ENCODE data around the gene LCAT.

The LCAT gene

DNA sequence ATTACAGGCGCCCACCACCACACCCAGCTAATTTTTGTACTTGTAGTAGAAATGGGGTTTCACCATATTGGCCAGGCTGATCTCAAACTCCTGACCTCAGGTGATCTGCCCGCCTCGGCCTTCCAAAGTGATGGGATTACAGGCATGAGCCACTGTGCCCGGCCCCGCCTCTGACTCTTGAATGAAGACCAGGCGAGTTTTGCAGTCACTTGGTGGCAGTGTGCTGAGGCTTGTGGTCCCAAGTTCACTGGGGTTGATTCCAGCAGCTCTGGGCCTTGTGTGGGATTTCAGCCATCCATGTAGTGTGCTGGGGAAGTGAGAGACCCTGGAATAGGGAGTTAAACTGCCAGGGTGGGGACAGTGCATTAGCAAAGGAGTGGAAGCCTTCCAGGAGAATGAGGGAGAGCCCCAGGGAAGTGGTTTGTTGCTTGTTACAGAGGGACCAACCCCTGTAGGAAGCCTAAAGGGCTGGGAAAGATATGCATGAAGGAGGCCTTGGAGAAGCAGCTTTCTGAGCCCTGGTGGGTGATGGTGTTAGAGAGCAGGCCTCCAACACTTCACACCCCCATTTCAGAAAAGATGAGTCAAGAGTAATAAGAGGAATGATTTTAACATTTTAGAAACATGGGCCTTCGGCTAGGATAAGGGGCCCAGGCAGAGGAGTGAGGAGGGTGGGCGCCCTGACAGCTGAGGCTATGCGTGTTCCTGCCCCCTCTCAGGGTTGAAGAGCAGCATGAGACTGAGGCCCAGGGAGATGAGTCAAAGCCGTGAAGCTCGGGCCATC lies 36.3 kb downstream of the LCAT start:
- no peak for DNase-seq (ENCODE audit: low read depth)
- TF ChIP-seq, protein P1, sequence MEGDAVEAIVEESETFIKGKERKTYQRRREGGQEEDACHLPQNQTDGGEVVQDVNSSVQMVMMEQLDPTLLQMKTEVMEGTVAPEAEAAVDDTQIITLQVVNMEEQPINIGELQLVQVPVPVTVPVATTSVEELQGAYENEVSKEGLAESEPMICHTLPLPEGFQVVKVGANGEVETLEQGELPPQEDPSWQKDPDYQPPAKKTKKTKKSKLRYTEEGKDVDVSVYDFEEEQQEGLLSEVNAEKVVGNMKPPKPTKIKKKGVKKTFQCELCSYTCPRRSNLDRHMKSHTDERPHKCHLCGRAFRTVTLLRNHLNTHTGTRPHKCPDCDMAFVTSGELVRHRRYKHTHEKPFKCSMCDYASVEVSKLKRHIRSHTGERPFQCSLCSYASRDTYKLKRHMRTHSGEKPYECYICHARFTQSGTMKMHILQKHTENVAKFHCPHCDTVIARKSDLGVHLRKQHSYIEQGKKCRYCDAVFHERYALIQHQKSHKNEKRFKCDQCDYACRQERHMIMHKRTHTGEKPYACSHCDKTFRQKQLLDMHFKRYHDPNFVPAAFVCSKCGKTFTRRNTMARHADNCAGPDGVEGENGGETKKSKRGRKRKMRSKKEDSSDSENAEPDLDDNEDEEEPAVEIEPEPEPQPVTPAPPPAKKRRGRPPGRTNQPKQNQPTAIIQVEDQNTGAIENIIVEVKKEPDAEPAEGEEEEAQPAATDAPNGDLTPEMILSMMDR (IDR thresholded peaks at IDR 0.05; ENCODE audit: insufficient read depth, low read depth, low read length, missing control alignments): no peak
- H3K4me3 ChIP-seq (ENCODE audit: low read length): no peak overlapping the region

DNA sequence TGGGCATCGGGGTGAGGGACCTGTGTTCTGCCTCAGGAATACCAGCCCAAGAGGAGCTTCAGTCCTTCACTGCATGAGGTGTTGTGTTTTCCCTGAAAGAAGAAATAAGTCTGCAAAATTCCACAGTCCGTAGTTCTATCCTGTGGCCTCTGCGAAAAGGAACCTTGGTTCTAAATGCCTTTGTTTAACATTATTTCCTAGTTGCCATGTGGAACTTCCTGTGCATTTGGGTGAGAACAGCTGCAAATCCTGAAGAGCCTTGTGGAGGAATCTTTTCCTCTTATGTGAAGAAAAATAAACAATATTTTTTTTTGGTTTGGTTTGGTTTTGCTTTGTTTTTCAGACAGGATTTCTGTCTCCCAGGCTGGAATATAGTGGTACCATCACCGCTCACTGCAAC lies 41.1 kb downstream of the LCAT start:
- DNase-seq (ENCODE audit: low read depth): no peak
- H3K4me3 ChIP-seq (ENCODE audit: low read length): no peak overlapping the region
- TF ChIP-seq, protein P1 (IDR thresholded peaks at IDR 0.05; ENCODE audit: insufficient read depth, low read depth, low read length, missing control alignments): no peak

DNA sequence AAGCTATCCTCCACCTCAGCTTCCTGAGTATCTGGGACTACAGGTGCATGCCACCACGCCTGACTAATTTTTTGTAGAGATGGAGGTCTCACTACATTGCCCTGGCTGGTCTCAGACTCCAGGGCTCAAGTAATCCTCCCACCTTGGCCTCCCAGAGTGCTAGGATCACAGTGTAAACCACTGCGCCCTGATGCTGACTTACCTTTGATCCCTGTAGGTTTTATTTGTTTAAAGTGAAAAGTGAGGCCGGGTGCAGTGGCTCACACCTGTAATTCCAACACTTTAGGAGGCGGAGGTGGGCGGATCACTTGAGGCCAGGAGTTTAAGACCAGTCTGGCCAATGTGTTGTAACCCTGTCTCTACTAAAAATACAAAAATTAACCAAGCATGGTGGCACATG lies 42.2 kb downstream of the LCAT start:
- TF ChIP-seq, protein P1 (IDR thresholded peaks at IDR 0.05; ENCODE audit: insufficient read depth, low read depth, low read length, missing control alignments): no peak
- DNase-seq (ENCODE audit: low read depth): no peak
- H3K4me3 ChIP-seq (ENCODE audit: low read length): no peak overlapping the region

DNA sequence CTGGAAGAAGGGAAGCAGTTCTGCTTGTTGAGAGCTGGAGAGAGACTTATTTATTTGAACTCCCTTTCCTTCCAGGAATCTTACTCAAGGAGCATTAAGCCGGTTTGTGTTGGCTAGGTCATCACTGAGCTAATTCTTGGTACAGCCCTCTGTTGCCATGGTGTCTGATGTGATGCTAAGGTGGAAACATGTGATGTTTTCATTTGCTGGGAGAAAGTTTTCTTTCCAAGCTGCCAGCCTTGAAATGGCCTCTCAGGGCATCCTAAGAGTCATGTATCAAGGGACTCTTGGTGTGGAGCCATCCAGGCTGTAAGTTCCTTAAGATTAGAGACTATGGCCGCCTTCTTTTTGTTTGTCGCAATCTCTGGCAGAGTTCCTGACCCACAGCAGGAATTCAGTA lies 46.7 kb downstream of the LCAT start:
- TF ChIP-seq, protein P1 (IDR thresholded peaks at IDR 0.05; ENCODE audit: insufficient read depth, low read depth, low read length, missing control alignments): no peak
- peak; percentile 22 for DNase-seq (ENCODE audit: low read depth)
- H3K4me3 ChIP-seq (ENCODE audit: low read length): no peak overlapping the region

DNA sequence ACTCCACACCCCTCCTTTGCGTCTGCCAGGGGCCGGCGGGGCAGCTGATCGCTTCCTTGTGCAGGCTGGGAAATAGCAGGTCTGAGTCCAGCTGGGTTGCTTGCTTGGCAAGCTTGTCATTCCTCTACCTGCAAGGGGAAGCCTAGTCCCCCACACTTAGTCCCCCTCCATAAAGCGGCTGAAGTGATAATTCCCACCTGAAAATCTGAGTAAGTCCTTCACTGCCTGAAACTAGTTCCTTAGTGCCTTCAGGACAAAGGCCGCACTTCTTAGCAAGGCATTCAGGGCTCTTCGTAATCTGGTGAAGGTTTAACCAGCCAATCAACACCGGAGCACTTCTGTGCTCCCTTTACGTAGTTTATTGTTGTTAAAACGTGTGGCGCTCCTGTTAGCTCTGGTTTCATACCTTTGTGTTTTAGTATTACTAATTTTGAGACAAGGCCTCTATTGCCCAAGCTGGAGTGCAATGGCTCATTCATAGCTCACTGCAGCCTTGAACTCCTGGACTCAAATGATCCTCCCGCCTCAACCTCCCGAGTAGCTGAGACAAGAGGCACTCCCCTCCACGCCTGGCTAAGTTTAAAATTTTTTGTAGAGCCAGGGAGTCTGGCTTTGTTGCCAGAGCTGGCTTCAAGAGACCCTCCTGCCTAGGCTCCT lies 50.0 kb downstream of the LCAT start:
- DNase-seq (ENCODE audit: low read depth): peak; percentile 50
- peak overlapping the region; percentile 88 for H3K4me3 ChIP-seq (ENCODE audit: low read length)
- TF ChIP-seq, protein P1 (IDR thresholded peaks at IDR 0.05; ENCODE audit: insufficient read depth, low read depth, low read length, missing control alignments): no peak

DNA sequence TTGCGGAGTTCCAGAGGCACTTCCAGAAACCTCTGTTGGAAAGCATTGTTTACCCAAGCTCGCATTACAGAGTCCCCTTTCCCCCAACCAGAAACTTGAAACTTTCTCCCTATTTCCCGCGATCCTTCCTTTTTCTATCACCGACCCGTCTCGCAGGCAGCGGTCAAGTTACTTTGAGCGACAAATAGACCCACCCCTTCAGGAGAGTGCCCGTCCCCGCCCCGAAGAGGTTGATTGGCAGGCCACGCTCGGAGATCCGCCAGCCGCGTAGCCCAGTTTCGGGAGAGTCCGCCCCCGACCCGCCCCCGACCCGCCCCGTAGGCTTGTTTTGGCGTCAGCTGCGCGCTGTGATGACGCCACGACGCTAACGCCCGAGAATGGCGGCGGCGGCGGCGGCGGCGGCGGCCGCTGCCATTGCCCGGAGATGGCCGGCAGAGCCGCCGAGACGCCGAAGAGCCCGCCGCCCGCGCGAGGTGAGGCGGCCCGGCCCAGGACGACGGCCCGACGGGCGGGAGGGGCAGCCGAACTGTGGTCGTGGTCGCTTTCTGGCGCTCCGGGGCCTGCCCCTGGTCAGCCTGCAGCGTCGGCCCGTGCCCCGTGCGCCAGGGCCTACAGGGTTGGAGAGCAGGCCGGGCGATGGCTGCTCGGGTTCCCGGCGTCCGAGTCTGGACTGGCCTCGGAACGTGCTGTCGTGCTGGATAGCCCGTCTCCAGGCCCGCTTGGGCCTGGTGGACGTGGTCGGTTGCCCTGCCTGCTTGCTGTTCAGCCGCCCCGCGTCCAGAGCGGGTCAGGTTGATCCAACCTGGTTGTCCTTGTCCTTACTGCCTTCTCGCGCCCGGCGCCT lies 50.8 kb downstream of the LCAT start, which contains the start of gene PSKH1:
Gene PSKH1, plus strand, starts transcription at position 356 of the 844 bp plus-strand sequence. CDS start 15,496 bp downstream, outside the sequence.
- peak within 1 kb of the TSS; percentile 88 for H3K4me3 ChIP-seq (ENCODE audit: low read length)
- TF ChIP-seq, protein P1 (IDR thresholded peaks at IDR 0.05; ENCODE audit: insufficient read depth, low read depth, low read length, missing control alignments): no peak

More for the DNA sequence above, 50.8 kb downstream of the LCAT start, which contains the start of gene PSKH1:
- DNase-seq (ENCODE audit: low read depth): peak; percentile 97

All from epithelial cell of esophagus (primary cell).